HepG2 (cell line): ENCODE results near the gene CLPX. TPM values are rescaled to one million over a fixed set of nuclear protein-coding genes. Genes with fewer than 3 reads are reported as not detected.

Experiments
- ATAC-seq: fragments of 200-7000 bp; cut with Tn5 transposase; 3 replicates; pipeline ENCODE4 v1.9.1; 2020; ENCODE audit warnings: mild to moderate bottlenecking, moderate library complexity
- BruUV-seq: library from RNA; stranded (reverse); fragments of 400-500 nt; replicated peaks from 2 replicates; lab custom pipeline; 2021; lab: Mats Ljungman, UMichigan
- CTCF ChIA-PET: fragments of 300-600 bp; formaldehyde crosslinking; extraction: SDS; loops from one replicate; lab custom pipeline; 2021; ENCODE audit warnings: low total read pairs, inconsistent platforms, low intra/inter-chr PET ratio; lab: Yijun Ruan, JAX
- POLR2A ChIA-PET: fragments of 350-600 bp; sonication (Branson Sonifier 250); formaldehyde crosslinking; loops from one replicate; lab custom pipeline; 2020; ENCODE audit warnings: antibody characterized with exemption, inconsistent platforms; lab: Yijun Ruan, JAX
- DNase-seq: peaks from one replicate; pipeline ENCODE4 v3.0.0-alpha.2; 2015; ENCODE audit warnings: low spot score
- FAIRE-seq: peaks from 3 replicates; lab custom pipeline; 2011; peaks lifted over from hg19 to GRCh38; lab: Jason Lieb, UNC
- H2AFZ ChIP-seq: one replicate; pipeline ENCODE4 v1.6.1; 2011; ENCODE audit warnings: low read length, inconsistent platforms
- H3K27ac ChIP-seq: fragments of 300-600 bp; 3 replicates; pipeline ENCODE4 v1.8.0; 2011; ENCODE audit warnings: mixed run types, mild to moderate bottlenecking, mixed read lengths, low read length, inconsistent platforms; ENCODE audit not compliant: insufficient read depth; ENCODE audit errors: extremely low read length
- H3K27me3 ChIP-seq, 2 experiments: fragments of 200-600 bp in 1 of 2; 2 replicates in 1 of 2; 3 replicates in 1 of 2; pipeline versions ENCODE4 v1.6.0 to v1.8.0; 2011; ENCODE audit warnings: low read length in 2 of 2, mild to moderate bottlenecking in 2 of 2, moderate library complexity in 2 of 2, inconsistent platforms in 1 of 2; ENCODE audit not compliant: insufficient read depth in 2 of 2, control insufficient read depth in 1 of 2
- H3K36me3 ChIP-seq, 2 experiments: fragments of 200-600 bp in 1 of 2; replicated peaks in 1 of 2; 2 replicates in 1 of 2; 3 replicates in 1 of 2; pipeline versions ENCODE4 v1.5.1 to v1.8.0; 2011; ENCODE audit warnings: low read length in 2 of 2, inconsistent platforms in 1 of 2; ENCODE audit not compliant: insufficient read depth in 2 of 2, control insufficient read depth in 1 of 2
- H3K4me1 ChIP-seq: 2 replicates; pipeline ENCODE4 v1.5.1; 2012; ENCODE audit warnings: low read length, inconsistent platforms; ENCODE audit not compliant: insufficient read depth
- H3K4me2 ChIP-seq: 2 replicates; pipeline ENCODE4 v1.6.0; 2011; ENCODE audit warnings: low read depth, low read length, inconsistent platforms
- H3K4me3 ChIP-seq, 3 experiments: fragments of 200-600 bp in 1 of 3; sonication (generic), shearing (Covaris generic) in 1 of 3; replicated peaks in 1 of 3; 2 replicates each; pipeline ENCODE4 v1.5.1; 2011 to 2016; ENCODE audit warnings: low read length in 3 of 3, inconsistent platforms in 2 of 3, low read depth in 2 of 3, mild to moderate bottlenecking in 2 of 3, control low read depth in 1 of 3, mixed read lengths in 1 of 3; ENCODE audit not compliant: insufficient read depth in 1 of 3
- H3K79me2 ChIP-seq: one replicate; pipeline ENCODE4 v1.6.1; 2011; ENCODE audit warnings: low read length, inconsistent platforms; ENCODE audit not compliant: insufficient read depth
- H3K9ac ChIP-seq: 2 replicates; pipeline ENCODE4 v1.6.0; 2011; ENCODE audit warnings: mild to moderate bottlenecking, low read depth, low read length, inconsistent platforms; ENCODE audit not compliant: insufficient read depth
- H3K9me3 ChIP-seq: 2 replicates; pipeline ENCODE4 v1.5.1; 2012; ENCODE audit warnings: mild to moderate bottlenecking, low read length
- H4K20me1 ChIP-seq: 2 replicates; pipeline ENCODE4 v1.6.0; 2011; ENCODE audit warnings: inconsistent platforms, mild to moderate bottlenecking, low read length, moderate library complexity; ENCODE audit not compliant: insufficient read depth
- HOXA7 ChIP-seq: sonication (generic); formaldehyde crosslinking; IDR thresholded peaks from 2 replicates; pipeline ENCODE4 v1.8.1; 2022; ENCODE audit warnings: mild to moderate bottlenecking, missing genetic modification reagents, moderate library complexity
- MBNL3 ChIP-seq: fragments of 250-450 bp; sonication (Bioruptor Pico); conservative IDR thresholded peaks from 2 replicates; pipeline ENCODE4 v1.8.0; 2022; ENCODE audit warnings: mild to moderate bottlenecking, inconsistent platforms
- NCOA2 ChIP-seq: sonication (generic); formaldehyde crosslinking; IDR thresholded peaks from 2 replicates; pipeline ENCODE4 v1.8.0; 2022; ENCODE audit warnings: inconsistent platforms
- RELA ChIP-seq: sonication (generic); formaldehyde crosslinking; IDR thresholded peaks from 2 replicates; pipeline ENCODE4 v1.4.0; 2020; ENCODE audit warnings: missing genetic modification reagents
- RFXANK ChIP-seq: IDR thresholded peaks from 2 replicates; pipeline ENCODE4 v1.6.1; 2016
- ZKSCAN1 ChIP-seq: fragments of 150-350 bp; IDR thresholded peaks from 2 replicates; pipeline ENCODE4 v1.6.1; 2014; ENCODE audit warnings: low read length
- ZNF430 ChIP-seq: sonication (generic); formaldehyde crosslinking; IDR thresholded peaks from 2 replicates; pipeline ENCODE4 v1.9.0; 2021; ENCODE audit warnings: mild to moderate bottlenecking, missing genetic modification reagents
- ZNF441 ChIP-seq: sonication (generic); formaldehyde crosslinking; IDR thresholded peaks from 2 replicates; pipeline ENCODE4 v1.7.0; 2021; ENCODE audit warnings: missing genetic modification reagents, borderline replicate concordance
- ZNF577 ChIP-seq: sonication (generic); formaldehyde crosslinking; IDR thresholded peaks from 2 replicates; pipeline ENCODE4 v1.4.0; 2020; ENCODE audit warnings: mild to moderate bottlenecking, low read depth, missing genetic modification reagents, borderline replicate concordance
- WGBS: methylation state at CpG from one replicate; pipeline ENCODE4 v1.1.6; 2017; ENCODE audit warnings: low lambda C conversion rate; 5-methylcytosine and 5-hydroxymethylcytosine counted together
- in situ Hi-C: cut with HindIII; loops from 2 replicates; pipeline ENCODE4 v1.10.0; 2017; ENCODE audit warnings: low pct_unique_long_range_greater_than_20kb; ENCODE audit not compliant: extremely low pct_ligation_motif_present
- intact Hi-C: fragments of 100-400 bp; cut with micrococcal nuclease; formaldehyde crosslinking; loops from one replicate; pipeline ENCODE4 v1.10.0; 2022; ENCODE audit not compliant: unreplicated experiment
- polyA plus RNA-seq, 8 experiments: library from polyadenylated mRNA; depleted of rRNA in 3 of 8; stranded (reverse) in 7 of 8; unstranded in 1 of 8; fragments of >200 nt; fragmentation: Illumina TruSeq in 4 of 8; extraction: Trizol in 4 of 8; gene quantifications; 2 replicates each; pipeline versions ENCODE4 v1.2.1 to v1.2.3, GENCODE V29; 2011 to 2016; ENCODE audit warnings: low read depth in 4 of 8, missing spikeins in 1 of 8, mixed read lengths in 1 of 8; ENCODE audit not compliant: insufficient read depth in 1 of 8
- total RNA-seq, 5 experiments: library from RNA; depleted of rRNA; stranded (reverse); fragments of >200 nt; fragmentation: Illumina TruSeq; extraction: Trizol; gene quantifications; 2 replicates each; pipeline ENCODE4 v1.2.3, GENCODE V29; 2016; ENCODE audit warnings: low read depth in 1 of 5
- TF ChIP-seq, protein P1 (sequence below): sonication (generic); formaldehyde crosslinking; IDR thresholded peaks from 2 replicates; pipeline ENCODE4 v1.5.0; 2020; ENCODE audit warnings: mild to moderate bottlenecking, missing genetic modification reagents, borderline replicate concordance
- TF ChIP-seq, protein P2 (sequence below): sonication (generic); formaldehyde crosslinking; IDR thresholded peaks from 2 replicates; pipeline ENCODE4 v1.5.1; 2020; ENCODE audit warnings: missing genetic modification reagents, mild to moderate bottlenecking, borderline replicate concordance
- TF ChIP-seq, protein P3 (sequence below): sonication (generic); formaldehyde crosslinking; conservative IDR thresholded peaks from 2 replicates; pipeline ENCODE4 v1.8.0; 2022; ENCODE audit warnings: mild to moderate bottlenecking, moderate library complexity, missing genetic modification reagents

CLPX gene
- total and polyA plus RNA-seq, 2 of the 13 experiments (the other 11 are each of a cell fraction or from before 2014, with no cell fraction given) = 33.9 to 61.3 TPM

DNA sequence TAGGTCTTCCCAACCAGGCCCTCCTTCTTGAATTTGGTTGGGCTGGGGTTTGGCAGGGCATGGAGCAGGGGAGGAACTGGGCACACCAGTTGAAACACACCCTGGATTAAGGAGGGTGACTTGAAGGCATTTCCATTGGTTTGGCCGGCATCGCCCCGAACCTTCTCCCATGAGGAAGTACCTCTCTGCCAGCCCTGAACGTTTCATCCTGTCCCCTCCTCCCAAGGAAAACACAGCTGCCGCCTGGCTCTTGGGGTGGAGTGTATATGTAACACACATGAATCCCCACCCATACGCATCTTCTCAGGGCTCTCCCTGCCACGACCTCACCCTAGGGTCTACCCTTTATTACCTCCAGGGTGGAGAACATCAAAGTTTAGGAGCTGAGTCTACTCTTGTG is 84.7 kb downstream of the CLPX start:
- ATAC-seq (no peak), DNase-seq (no peak), FAIRE-seq (no peak)
- ChIA-PET CTCF (interaction anchor here (2.3 to 3.4 kb wide), 2 partner anchors 46 to 67 kb away, joined by 29 to 56 read pairs; no protein-coding TSS in a partner anchor), POLR2A (interaction anchor here (1.4 kb wide), 1 partner anchor 67 kb away, joined by 3 read pairs; no protein-coding TSS in a partner anchor)
- no TSS peak for BruUV-seq
- in situ Hi-C loops = no loop called here
- Histone ChIP-seq H3K36me3 (peaks cover 6 to 13% of the 10 kb centered on the region in 2 experiments; a peak in 4 of 5 replicates), H3K79me2 (no peaks in the 10 kb centered on the region), H2AFZ (no peak overlapping the region), H3K27me3 (no peaks in the 10 kb centered on the region), H3K9me3 (no peaks in the 10 kb centered on the region), H4K20me1 (no peaks in the 10 kb centered on the region), H3K4me1 (peaks cover 6% of the 10 kb centered on the region), H3K9ac (no peak overlapping the region), H3K27ac (no peak overlapping the region), H3K4me3 (no peak overlapping the region), H3K4me2 (no peak overlapping the region)
- TF ChIP-seq, protein P1, sequence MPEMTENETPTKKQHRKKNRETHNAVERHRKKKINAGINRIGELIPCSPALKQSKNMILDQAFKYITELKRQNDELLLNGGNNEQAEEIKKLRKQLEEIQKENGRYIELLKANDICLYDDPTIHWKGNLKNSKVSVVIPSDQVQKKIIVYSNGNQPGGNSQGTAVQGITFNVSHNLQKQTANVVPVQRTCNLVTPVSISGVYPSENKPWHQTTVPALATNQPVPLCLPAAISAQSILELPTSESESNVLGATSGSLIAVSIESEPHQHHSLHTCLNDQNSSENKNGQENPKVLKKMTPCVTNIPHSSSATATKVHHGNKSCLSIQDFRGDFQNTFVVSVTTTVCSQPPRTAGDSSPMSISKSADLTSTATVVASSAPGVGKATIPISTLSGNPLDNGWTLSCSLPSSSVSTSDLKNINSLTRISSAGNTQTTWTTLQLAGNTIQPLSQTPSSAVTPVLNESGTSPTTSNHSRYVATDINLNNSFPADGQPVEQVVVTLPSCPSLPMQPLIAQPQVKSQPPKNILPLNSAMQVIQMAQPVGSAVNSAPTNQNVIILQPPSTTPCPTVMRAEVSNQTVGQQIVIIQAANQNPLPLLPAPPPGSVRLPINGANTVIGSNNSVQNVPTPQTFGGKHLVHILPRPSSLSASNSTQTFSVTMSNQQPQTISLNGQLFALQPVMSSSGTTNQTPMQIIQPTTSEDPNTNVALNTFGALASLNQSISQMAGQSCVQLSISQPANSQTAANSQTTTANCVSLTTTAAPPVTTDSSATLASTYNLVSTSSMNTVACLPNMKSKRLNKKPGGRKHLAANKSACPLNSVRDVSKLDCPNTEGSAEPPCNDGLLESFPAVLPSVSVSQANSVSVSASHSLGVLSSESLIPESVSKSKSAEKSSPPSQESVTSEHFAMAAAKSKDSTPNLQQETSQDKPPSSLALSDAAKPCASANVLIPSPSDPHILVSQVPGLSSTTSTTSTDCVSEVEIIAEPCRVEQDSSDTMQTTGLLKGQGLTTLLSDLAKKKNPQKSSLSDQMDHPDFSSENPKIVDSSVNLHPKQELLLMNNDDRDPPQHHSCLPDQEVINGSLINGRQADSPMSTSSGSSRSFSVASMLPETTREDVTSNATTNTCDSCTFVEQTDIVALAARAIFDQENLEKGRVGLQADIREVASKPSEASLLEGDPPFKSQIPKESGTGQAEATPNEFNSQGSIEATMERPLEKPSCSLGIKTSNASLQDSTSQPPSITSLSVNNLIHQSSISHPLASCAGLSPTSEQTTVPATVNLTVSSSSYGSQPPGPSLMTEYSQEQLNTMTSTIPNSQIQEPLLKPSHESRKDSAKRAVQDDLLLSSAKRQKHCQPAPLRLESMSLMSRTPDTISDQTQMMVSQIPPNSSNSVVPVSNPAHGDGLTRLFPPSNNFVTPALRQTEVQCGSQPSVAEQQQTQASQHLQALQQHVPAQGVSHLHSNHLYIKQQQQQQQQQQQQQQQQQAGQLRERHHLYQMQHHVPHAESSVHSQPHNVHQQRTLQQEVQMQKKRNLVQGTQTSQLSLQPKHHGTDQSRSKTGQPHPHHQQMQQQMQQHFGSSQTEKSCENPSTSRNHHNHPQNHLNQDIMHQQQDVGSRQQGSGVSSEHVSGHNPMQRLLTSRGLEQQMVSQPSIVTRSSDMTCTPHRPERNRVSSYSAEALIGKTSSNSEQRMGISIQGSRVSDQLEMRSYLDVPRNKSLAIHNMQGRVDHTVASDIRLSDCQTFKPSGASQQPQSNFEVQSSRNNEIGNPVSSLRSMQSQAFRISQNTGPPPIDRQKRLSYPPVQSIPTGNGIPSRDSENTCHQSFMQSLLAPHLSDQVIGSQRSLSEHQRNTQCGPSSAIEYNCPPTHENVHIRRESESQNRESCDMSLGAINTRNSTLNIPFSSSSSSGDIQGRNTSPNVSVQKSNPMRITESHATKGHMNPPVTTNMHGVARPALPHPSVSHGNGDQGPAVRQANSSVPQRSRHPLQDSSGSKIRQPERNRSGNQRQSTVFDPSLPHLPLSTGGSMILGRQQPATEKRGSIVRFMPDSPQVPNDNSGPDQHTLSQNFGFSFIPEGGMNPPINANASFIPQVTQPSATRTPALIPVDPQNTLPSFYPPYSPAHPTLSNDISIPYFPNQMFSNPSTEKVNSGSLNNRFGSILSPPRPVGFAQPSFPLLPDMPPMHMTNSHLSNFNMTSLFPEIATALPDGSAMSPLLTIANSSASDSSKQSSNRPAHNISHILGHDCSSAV (CRISPR knock-in tag) = no peak
- TF ChIP-seq NCOA2 (CRISPR knock-in tag) = no peak
- no peak for TF ChIP-seq ZNF441 (CRISPR knock-in tag)
- TF ChIP-seq RELA = no peak
- TF ChIP-seq, protein P2, sequence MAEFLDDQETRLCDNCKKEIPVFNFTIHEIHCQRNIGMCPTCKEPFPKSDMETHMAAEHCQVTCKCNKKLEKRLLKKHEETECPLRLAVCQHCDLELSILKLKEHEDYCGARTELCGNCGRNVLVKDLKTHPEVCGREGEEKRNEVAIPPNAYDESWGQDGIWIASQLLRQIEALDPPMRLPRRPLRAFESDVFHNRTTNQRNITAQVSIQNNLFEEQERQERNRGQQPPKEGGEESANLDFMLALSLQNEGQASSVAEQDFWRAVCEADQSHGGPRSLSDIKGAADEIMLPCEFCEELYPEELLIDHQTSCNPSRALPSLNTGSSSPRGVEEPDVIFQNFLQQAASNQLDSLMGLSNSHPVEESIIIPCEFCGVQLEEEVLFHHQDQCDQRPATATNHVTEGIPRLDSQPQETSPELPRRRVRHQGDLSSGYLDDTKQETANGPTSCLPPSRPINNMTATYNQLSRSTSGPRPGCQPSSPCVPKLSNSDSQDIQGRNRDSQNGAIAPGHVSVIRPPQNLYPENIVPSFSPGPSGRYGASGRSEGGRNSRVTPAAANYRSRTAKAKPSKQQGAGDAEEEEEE (CRISPR knock-in tag) = no peak
- no peak for TF ChIP-seq HOXA7
- TF ChIP-seq ZNF430 (CRISPR knock-in tag) = no peak
- TF ChIP-seq, protein P3, sequence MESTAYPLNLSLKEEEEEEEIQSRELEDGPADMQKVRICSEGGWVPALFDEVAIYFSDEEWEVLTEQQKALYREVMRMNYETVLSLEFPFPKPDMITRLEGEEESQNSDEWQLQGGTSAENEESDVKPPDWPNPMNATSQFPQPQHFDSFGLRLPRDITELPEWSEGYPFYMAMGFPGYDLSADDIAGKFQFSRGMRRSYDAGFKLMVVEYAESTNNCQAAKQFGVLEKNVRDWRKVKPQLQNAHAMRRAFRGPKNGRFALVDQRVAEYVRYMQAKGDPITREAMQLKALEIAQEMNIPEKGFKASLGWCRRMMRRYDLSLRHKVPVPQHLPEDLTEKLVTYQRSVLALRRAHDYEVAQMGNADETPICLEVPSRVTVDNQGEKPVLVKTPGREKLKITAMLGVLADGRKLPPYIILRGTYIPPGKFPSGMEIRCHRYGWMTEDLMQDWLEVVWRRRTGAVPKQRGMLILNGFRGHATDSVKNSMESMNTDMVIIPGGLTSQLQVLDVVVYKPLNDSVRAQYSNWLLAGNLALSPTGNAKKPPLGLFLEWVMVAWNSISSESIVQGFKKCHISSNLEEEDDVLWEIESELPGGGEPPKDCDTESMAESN (CRISPR knock-in tag) = no peak
- no peak for TF ChIP-seq ZKSCAN1
- TF ChIP-seq RFXANK = no peak
- TF ChIP-seq MBNL3 = no peak
- no peak for TF ChIP-seq ZNF577 (CRISPR knock-in tag)
- WGBS = 90% methylated on average over 7 of the region's 7 CpGs
- intact Hi-C loops = no loop called here
